GM18867 (cell line): Measurements from ENCODE around the gene AMIGO2.

Experiments used
- ATAC-seq: cut with Tn5 transposase; IDR thresholded peaks from one replicate; pipeline ENCODE4 v1.9.1; 2021; ENCODE audit warnings: mild to moderate bottlenecking, moderate library complexity; ENCODE audit not compliant: unreplicated experiment

The AMIGO2 gene

DNA sequence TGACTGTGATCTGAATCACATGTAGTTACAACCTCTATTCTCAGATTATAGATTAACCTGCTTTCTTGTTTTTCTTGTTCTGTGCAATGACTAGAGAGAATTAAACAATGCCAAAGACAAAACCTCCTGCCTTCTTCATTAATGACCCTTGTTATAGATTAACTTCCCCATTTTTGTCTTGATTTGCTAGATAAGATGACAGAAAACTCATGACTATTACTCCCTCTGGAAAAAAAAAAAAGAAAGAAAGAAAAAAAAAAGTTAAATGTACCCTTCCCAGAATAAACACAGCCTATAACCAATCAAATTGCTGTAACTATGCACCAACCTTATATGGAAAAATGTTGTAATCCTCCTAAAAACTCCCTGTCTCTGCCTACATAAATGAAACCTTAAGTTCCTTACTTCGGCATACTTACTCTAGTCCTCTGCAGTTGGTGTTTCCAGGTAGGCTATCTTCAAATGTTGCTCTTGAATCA is 41.5 kb downstream of the AMIGO2 start:
- no peak for ATAC-seq

DNA sequence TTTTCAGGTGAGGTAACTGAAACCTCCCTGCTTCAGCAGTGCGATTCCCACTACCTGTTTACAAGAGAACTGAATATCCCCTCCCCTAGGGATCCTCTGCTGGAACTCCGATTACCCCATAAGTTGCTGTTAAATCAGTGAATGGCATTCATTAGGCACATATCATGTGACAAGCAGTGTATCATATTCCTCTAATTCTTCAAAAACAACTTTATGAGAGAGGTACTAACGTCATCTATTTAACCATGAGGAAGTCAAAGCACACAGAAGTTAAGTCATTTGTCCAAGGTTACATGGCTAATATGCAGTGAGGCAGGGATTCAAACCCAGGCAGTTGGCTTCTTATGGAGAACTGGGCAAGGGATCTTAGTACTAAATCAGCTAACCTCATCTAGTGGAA is 44.3 kb downstream of the AMIGO2 start:
- ATAC-seq = no peak

DNA sequence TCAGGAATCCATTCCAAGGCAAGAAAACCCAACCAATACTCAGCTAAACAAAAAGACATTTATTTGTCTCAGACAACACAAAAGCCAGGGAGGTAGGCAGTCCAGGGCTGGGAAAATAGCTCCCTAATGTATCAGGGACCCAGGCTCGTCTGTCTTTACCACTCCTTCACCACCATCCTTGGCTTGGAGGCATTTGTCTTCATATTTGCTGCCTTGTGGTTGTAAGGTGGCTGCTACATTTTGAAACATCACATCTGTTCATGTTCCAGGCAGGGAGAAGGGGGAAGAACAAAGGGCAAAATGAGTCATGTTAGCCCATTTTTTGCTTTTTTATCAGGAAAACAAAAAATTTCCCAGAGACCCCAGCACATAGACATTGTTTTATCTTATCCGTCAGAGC is 45.1 kb downstream of the AMIGO2 start:
- ATAC-seq = no peak

DNA sequence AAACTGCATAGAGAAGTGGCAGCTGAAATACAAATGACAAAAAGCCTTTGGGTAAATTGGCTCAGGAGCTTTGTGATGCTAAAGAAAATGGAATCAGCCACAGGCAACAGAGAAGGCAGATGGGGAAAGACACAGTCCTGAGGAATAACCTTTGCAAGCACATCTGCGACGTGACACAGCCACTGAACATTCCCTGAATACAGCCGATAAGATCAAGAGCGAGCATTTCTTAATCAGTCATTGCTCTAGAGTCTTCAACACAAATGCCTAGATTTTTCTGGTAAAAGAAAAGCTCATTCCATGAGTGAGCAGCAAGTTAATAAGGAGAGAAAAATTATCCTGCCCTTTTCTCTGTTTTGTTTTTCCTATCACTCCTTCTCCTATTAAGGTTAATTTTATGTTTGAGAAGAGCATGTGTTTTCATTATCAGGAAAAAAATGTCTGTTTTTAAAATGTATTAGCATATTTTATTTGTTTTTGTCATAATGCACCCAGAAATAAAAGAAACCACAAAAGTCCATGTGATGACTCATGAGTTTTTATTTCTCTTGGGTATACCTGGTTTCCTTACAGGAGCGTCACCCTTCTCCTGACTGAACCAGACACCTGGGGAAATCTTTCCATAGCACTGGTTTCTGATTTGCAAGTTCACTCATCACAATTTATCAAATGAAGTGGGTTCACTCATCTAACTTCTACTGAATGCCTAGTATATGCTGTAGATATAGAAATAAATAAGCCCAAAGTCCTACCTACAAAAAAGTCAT is 45.8 kb downstream of the AMIGO2 start:
- no peak for ATAC-seq

DNA sequence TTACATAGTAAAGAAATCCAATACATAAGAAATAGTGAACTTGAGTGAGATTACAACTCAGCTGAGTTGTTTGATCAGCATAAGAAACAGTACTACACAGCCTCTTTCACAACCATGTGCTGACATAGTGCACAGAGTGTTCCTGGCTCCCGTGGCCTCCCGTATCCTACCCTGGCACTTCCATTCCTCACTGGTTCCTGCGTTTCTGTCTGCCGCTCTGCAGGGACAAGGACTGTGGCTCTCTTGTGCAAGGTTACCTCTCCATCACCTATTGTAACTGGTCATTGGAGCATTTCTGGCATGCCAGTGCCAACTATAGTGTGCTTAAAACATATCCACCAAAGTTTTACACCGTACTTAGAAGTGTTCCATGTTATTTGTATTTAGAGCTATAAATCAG is 46.7 kb downstream of the AMIGO2 start:
- ATAC-seq = no peak

DNA sequence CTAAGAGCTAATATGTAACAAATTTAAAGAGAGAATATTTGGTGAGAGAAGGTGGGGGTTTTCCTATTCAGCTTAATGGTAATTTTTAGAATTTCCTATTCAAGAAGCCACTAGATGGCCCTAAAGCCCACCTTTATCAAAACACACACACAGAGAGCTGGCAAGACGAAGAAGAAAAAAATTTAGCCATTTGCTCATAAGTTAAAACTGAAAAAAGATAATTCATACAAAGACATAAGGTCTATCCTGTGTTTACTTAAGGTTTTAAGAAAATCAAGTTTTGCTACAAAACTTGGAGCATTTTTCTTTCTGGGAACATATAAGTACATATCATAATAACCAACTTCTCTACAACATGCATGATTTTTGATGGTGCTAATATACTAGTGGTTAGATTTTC is 47.1 kb downstream of the AMIGO2 start:
- no peak for ATAC-seq

DNA sequence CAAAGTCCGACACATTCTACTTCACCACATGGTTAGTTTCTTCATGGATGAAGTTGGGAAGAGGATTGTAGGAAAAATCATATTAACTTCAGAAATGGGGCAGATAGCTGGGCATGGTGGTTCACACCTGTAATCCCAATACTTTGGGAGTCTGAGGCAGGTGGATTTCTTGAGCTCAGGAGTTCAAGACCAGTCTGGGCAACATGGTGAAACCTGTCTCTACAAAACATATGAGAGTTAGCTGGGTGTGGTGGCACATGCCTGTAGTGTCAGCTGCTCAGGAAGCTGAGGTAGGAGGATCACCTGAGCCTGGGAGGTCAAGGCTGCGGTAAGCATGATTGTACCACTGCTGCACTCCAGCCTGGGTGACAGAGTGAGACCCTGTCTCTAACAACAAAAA is 49.9 kb downstream of the AMIGO2 start:
- ATAC-seq = no peak

DNA sequence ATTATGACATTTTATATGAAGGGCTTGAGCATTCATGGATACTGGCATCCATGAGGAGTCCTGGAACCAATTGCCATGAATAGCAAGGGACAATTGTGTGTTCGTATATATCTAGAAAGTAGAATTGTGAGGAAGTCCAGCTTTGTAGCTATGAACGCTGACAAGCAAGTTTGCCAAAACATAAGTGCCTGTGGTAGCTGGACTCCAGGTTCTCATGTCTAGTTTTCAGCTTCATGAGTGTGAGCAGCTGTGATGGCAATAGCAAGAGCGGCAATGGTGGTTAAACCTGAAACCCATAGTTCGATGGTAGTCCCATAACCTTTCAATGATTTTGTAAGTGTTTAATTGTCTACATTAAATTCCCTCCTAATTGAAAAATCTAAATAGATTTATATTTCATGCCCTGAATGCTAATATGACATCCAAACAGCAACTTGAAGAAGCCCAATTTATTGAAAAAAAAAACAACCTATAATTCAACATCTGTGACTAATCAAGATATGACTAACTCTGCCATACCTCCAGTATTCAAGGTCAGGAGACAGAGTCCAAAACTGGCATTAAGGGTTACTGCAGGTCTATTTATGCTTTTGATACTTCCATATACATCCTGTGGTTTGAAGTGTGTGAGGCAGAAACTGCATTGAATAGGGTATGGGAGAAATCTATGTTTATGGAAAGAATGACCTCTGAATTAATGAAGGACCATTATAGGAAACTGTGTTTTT is 50.6 kb downstream of the AMIGO2 start:
- no peak for ATAC-seq

DNA sequence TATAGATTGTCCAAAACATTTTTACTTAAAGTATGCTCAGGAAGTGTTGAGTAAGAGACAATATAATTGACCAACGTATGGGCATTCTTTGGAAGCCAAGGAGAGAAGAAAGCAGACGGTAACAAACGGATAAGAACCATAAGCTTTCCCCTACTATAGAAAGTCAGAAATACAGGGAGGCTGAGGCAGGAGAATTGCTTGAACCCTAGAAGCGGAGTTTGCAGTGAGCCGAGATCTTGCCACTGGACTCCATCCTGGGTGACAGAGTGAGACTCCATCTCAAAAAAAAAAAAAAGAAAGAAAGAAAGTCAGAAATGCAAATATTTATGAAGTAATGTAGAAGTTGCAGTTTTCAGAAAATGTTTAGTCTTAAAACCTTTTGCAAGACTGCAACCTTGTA is 51.6 kb downstream of the AMIGO2 start:
- ATAC-seq = no peak
